Adrenal gland (tissue), 12 donors: ENCODE results near the gene NUDT2. TPM values are rescaled to one million over a fixed set of nuclear protein-coding genes. Genes with fewer than 3 reads are reported as not detected.

Source experiments
- DNase-seq, 7 donors: peaks; one replicate each; pipeline ENCODE4 v3.0.0-alpha.2; 2019 to 2020
- H3K27ac ChIP-seq, 5 donors: fragments of 200-600 bp; sonication (generic) in 4 of 5; 1 replicate in 3 of 5; 2 replicates in 2 of 5; pipeline versions ENCODE4 v1.5.1 to v1.8.0; 2016 to 2020; ENCODE audit warnings: mild to moderate bottlenecking in 1 of 5
- H3K27me3 ChIP-seq: fragments of 200-600 bp; 2 replicates; pipeline ENCODE4 v1.8.0; 2021
- H3K36me3 ChIP-seq, 2 donors: fragments of 200-600 bp; replicated peaks in 1 of 2; 1 replicate in 1 of 2; 2 replicates in 1 of 2; pipeline versions ENCODE4 v1.5.1 to v1.8.0; 2018 to 2022
- H3K4me1 ChIP-seq, 2 donors: fragments of 200-600 bp; replicated peaks in 1 of 2; 1 replicate in 1 of 2; 2 replicates in 1 of 2; pipeline versions ENCODE4 v1.5.1 to v1.8.0; 2018 to 2021
- H3K4me3 ChIP-seq, 4 donors: fragments of 200-600 bp; sonication (generic) in 3 of 4; one replicate each; pipeline ENCODE4 v1.5.1; 2016 to 2018
- H3K9me3 ChIP-seq, 3 donors: fragments of 200-600 bp; sonication (generic) in 1 of 3; replicated peaks in 1 of 3; 1 replicate in 2 of 3; 2 replicates in 1 of 3; pipeline versions ENCODE4 v1.5.1 to v1.8.0; 2016 to 2021
- CTCF ChIP-seq, 6 experiments: fragments of 450-650 bp in 4 of 6; fragments of 200-600 bp in 2 of 6; sonication (generic) in 1 of 6; IDR thresholded peaks; 1 replicate in 5 of 6; 2 replicates in 1 of 6; pipeline versions ENCODE4 v1.5.1 to v1.8.0; 2016 to 2021; ENCODE audit warnings: antibody characterized with exemption in 6 of 6, mild to moderate bottlenecking in 2 of 6, moderate library complexity in 1 of 6
- POLR2A ChIP-seq, 2 donors: fragments of 450-650 bp; IDR thresholded peaks; one replicate each; pipeline ENCODE4 v1.6.1; 2017; ENCODE audit warnings: antibody characterized with exemption in 2 of 2, mild to moderate bottlenecking in 2 of 2, moderate library complexity in 1 of 2
- WGBS, 4 donors: extraction: QIAGEN DNeasy Blood & Tissue Kit in 2 of 4; methylation state at CpG; one replicate each; pipeline versions ENCODE4 v1.1.5 to v1.1.7; 2013 to 2017; 5-methylcytosine and 5-hydroxymethylcytosine counted together
- intact Hi-C, 2 donors: fragments of 100-400 bp; cut with DNase I; formaldehyde crosslinking; loops; one replicate each; pipeline versions ENCODE4 v1.14.1 to v1.15.0; 2022 to 2023
- polyA plus RNA-seq, 3 donors: library from polyadenylated mRNA; stranded (reverse); fragments of 200-250 nt in 2 of 3; fragments of 350-450 nt in 1 of 3; fragmentation: Illumina TruSeq in 1 of 3; extraction: RNeasy Lipid Tissue Mini Kit (QIAGEN cat#74804) in 1 of 3; gene quantifications; one replicate each; pipeline ENCODE4 v1.2.3, GENCODE V29; 2013 to 2014
- total RNA-seq, 9 donors: library from RNA; depleted of rRNA in 4 of 9; stranded (reverse); fragments of >200 nt in 4 of 9; fragments of 120-200 nt in 1 of 9; fragmentation: NEBNext Ultra II Directional in 1 of 9; extraction: Animal tissue kit (Norgen Biotek cat#: 25700) in 1 of 9; gene quantifications; one replicate each; pipeline versions ENCODE4 v1.1.0 to v1.2.4, GENCODE V29; 2013 to 2023
- donor health status: healthy with polysubstance abuse.
- donor health status: Bipolar disorder and iron deficiency.
- donor health status: DM: yes; HTN: yes; CAD: no.
- donor health status: DM: no; HTN: no; CAD: no.
- donor health status: DM: no; HTN: no; CAD: no.
- donor health status: DM: yes; HTN: yes; CAD: no.

The NUDT2 gene
- total and polyA plus RNA-seq, 12 donors = 11.3 to 55.0 (median 33.4) TPM

GRCh38 chr9:34383904-34384303 lies 54.5 kb downstream of the NUDT2 start:
- Histone ChIP-seq H3K4me3 (no peak overlapping the region), H3K9me3 (no peaks in the 10 kb centered on the region), H3K36me3 (no peaks in the 10 kb centered on the region), H3K27ac (no peak overlapping the region), H3K27me3 (no peaks in the 10 kb centered on the region), H3K4me1 (peaks cover 10 to 24% of the 10 kb centered on the region in 2 donors)
- DNase-seq = peak in 1 of 7 donors; percentile 11
- WGBS, 4 donors = 88 to 91% (median 89%) methylated on average over 4 of the region's 4 CpGs
- intact Hi-C loops = no loop called here
- TF ChIP-seq CTCF (IDR thresholded peaks at IDR 0.05) = no peak
- TF ChIP-seq POLR2A (IDR thresholded peaks at IDR 0.05) = no peak

GRCh38 chr9:34384368-34385165 lies 55.2 kb downstream of the NUDT2 start:
- Histone ChIP-seq H3K9me3 (no peaks in the 10 kb centered on the region), H3K4me3 (no peak overlapping the region), H3K36me3 (no peaks in the 10 kb centered on the region), H3K27me3 (no peaks in the 10 kb centered on the region), H3K4me1 (peaks cover 9 to 19% of the 10 kb centered on the region in 2 donors), H3K27ac (no peak overlapping the region)
- TF ChIP-seq CTCF (IDR thresholded peaks at IDR 0.05) = no peak
- TF ChIP-seq POLR2A (IDR thresholded peaks at IDR 0.05) = no peak
- intact Hi-C loops = no loop called here
- peak in 2 of 7 donors; percentile 4 to 6 for DNase-seq
- 76 to 81% (median 78%) methylated on average over 7 of the region's 7 CpGs for WGBS, 4 donors

- intact Hi-C loops = no loop called here
- Histone ChIP-seq H3K36me3 (no peaks in the 10 kb centered on the region), H3K4me1 (peaks cover 0 to 7% of the 10 kb centered on the region in 2 donors), H3K9me3 (no peaks in the 10 kb centered on the region), H3K27me3 (no peaks in the 10 kb centered on the region), H3K4me3 (no peak overlapping the region), H3K27ac (no peak overlapping the region)
- TF ChIP-seq POLR2A (IDR thresholded peaks at IDR 0.05) = no peak
- no peak for TF ChIP-seq CTCF (IDR thresholded peaks at IDR 0.05)
- 95 to 97% (median 95%) methylated on average over 6 of the region's 6 CpGs for WGBS, 4 donors
- DNase-seq = no peak
Measured at GRCh38 chr9:34385561-34386230, 56.3 kb downstream of the NUDT2 start.

- no peak overlapping the region for H3K4me3 ChIP-seq
- no peaks in the 10 kb centered on the region for H3K27me3 ChIP-seq
- no peaks in the 10 kb centered on the region for H3K36me3 ChIP-seq
- no peak overlapping the region for H3K27ac ChIP-seq
- intact Hi-C loops = no loop called here
- DNase-seq = peak in 1 of 7 donors; percentile 39
- H3K9me3 ChIP-seq = no peaks in the 10 kb centered on the region
- no peaks in the 10 kb centered on the region for H3K4me1 ChIP-seq
- no peak for TF ChIP-seq CTCF (IDR thresholded peaks at IDR 0.05)
- TF ChIP-seq POLR2A (IDR thresholded peaks at IDR 0.05) = no peak
- 88 to 96% (median 91%) methylated on average over 3 of the region's 3 CpGs for WGBS, 4 donors
Measured at GRCh38 chr9:34386656-34387055, 57.3 kb downstream of the NUDT2 start.
